Osteoblast (primary cell): Measurements from ENCODE around the gene DSTN. TPM values are rescaled to one million over a fixed set of nuclear protein-coding genes. Genes with fewer than 3 reads are reported as not detected.
A peak's percentile ranks its signal among the peaks of the same experiment; 100 is the strongest.

Experiments used
- DNase-seq: peaks from one replicate; pipeline ENCODE4 v3.0.0; 2011; ENCODE audit warnings: low spot score, mixed read lengths; ENCODE audit not compliant: insufficient read length; ENCODE audit errors: missing footprints
- H2AFZ ChIP-seq: 2 replicates; pipeline ENCODE4 v1.6.0; 2011; ENCODE audit warnings: mild to moderate bottlenecking, low read length
- H3K27ac ChIP-seq: 2 replicates; pipeline ENCODE4 v1.5.1; 2011; ENCODE audit warnings: mild to moderate bottlenecking, low read depth, low read length, moderate library complexity
- H3K27me3 ChIP-seq: 2 replicates; pipeline ENCODE4 v1.6.0; 2012; ENCODE audit warnings: mild to moderate bottlenecking, control low read depth, inconsistent platforms, low read length, moderate library complexity; ENCODE audit not compliant: insufficient read depth
- H3K36me3 ChIP-seq: 2 replicates; pipeline ENCODE4 v1.5.1; 2011; ENCODE audit warnings: mild to moderate bottlenecking, low read length, control low read depth, moderate library complexity; ENCODE audit not compliant: insufficient read depth
- H3K4me1 ChIP-seq: 2 replicates; pipeline ENCODE4 v1.5.1; 2011; ENCODE audit warnings: mild to moderate bottlenecking, low read length, control low read depth, moderate library complexity; ENCODE audit not compliant: insufficient read depth
- H3K4me2 ChIP-seq: 2 replicates; pipeline ENCODE4 v1.6.0; 2011; ENCODE audit warnings: mild to moderate bottlenecking, low read length; ENCODE audit not compliant: insufficient read depth
- H3K4me3 ChIP-seq: fragments of 200-600 bp; sonication (generic); 3 replicates; pipeline ENCODE4 v1.5.1; 2012; ENCODE audit warnings: mild to moderate bottlenecking, low read length, inconsistent platforms; ENCODE audit not compliant: insufficient read depth
- H3K79me2 ChIP-seq: 2 replicates; pipeline ENCODE4 v1.6.0; 2012; ENCODE audit warnings: mild to moderate bottlenecking, low read length, control low read depth, inconsistent platforms; ENCODE audit not compliant: insufficient read depth
- H3K9me3 ChIP-seq: 2 replicates; pipeline ENCODE4 v1.5.1; 2011; ENCODE audit warnings: low read depth, low read length, control low read depth
- H4K20me1 ChIP-seq: 2 replicates; pipeline ENCODE4 v1.6.0; 2012; ENCODE audit warnings: mild to moderate bottlenecking, low read length, control low read depth; ENCODE audit not compliant: insufficient read depth
- CTCF ChIP-seq: IDR thresholded peaks from 2 replicates; pipeline ENCODE4 v1.5.1; 2011; ENCODE audit warnings: mild to moderate bottlenecking, low read depth, low read length, moderate library complexity; ENCODE audit errors: extremely low read depth
- total RNA-seq: library from RNA; depleted of rRNA; stranded (reverse); fragments of >200 nt; gene quantifications from 2 replicates; pipeline ENCODE4 v1.2.3, GENCODE V29; 2012

Gene DSTN
- total RNA-seq, 1 donor: 627 TPM

GRCh38 chr20:17543531-17544131, 26.2 kb upstream of the DSTN start:
- Histone ChIP-seq H3K27ac (peak overlapping the region; percentile 95), H3K27me3 (no peaks in the 10 kb centered on the region)

GRCh38 chr20:17545127-17545526, 24.7 kb upstream of the DSTN start:
- no peaks in the 10 kb centered on the region for H3K9me3 ChIP-seq
- no peaks in the 10 kb centered on the region for H3K79me2 ChIP-seq
- no peaks in the 10 kb centered on the region for H4K20me1 ChIP-seq
- H3K4me3 ChIP-seq: no peak overlapping the region
- H3K27ac ChIP-seq: no peak overlapping the region
- TF ChIP-seq CTCF: no peak
- peaks cover 27% of the 10 kb centered on the region for H3K4me1 ChIP-seq
- H3K27me3 ChIP-seq: no peaks in the 10 kb centered on the region
- no peaks in the 10 kb centered on the region for H3K36me3 ChIP-seq
- no peak for DNase-seq
- H2AFZ ChIP-seq: no peak overlapping the region
- no peak overlapping the region for H3K4me2 ChIP-seq

More at GRCh38 chr20:17543531-17544131, 26.2 kb upstream of the DSTN start:
- peak overlapping the region; percentile 27 for H3K4me3 ChIP-seq
- H3K36me3 ChIP-seq: no peaks in the 10 kb centered on the region
- TF ChIP-seq CTCF: no peak
- DNase-seq: no peak
- peaks cover 27% of the 10 kb centered on the region for H3K4me1 ChIP-seq
- H2AFZ ChIP-seq: peak overlapping the region; percentile 12
- H3K79me2 ChIP-seq: no peaks in the 10 kb centered on the region
- H4K20me1 ChIP-seq: no peaks in the 10 kb centered on the region
- no peaks in the 10 kb centered on the region for H3K9me3 ChIP-seq
- H3K4me2 ChIP-seq: peak overlapping the region; percentile 63

- no peaks in the 10 kb centered on the region for H3K9me3 ChIP-seq
- TF ChIP-seq CTCF: no peak
- H3K79me2 ChIP-seq: no peaks in the 10 kb centered on the region
Measured at GRCh38 chr20:17549131-17549530, 20.7 kb upstream of the DSTN start.

GRCh38 chr20:17555106-17555505, 14.8 kb upstream of the DSTN start:
- H3K9me3 ChIP-seq: no peaks in the 10 kb centered on the region
- no peaks in the 10 kb centered on the region for H3K79me2 ChIP-seq
- H3K4me1 ChIP-seq: peaks cover 40% of the 10 kb centered on the region
- TF ChIP-seq CTCF: no peak
- H3K36me3 ChIP-seq: no peaks in the 10 kb centered on the region
- H4K20me1 ChIP-seq: no peaks in the 10 kb centered on the region
- H3K4me2 ChIP-seq: no peak overlapping the region
- no peak overlapping the region for H3K4me3 ChIP-seq
- H2AFZ ChIP-seq: no peak overlapping the region
- DNase-seq: no peak
- no peaks in the 10 kb centered on the region for H3K27me3 ChIP-seq
- no peak overlapping the region for H3K27ac ChIP-seq

More at GRCh38 chr20:17549131-17549530, 20.7 kb upstream of the DSTN start:
- Histone ChIP-seq H3K4me1 (peaks cover 3% of the 10 kb centered on the region), H3K36me3 (no peaks in the 10 kb centered on the region), H3K4me3 (no peak overlapping the region), H3K27ac (no peak overlapping the region), H3K27me3 (no peaks in the 10 kb centered on the region), H3K4me2 (no peak overlapping the region), H4K20me1 (no peaks in the 10 kb centered on the region), H2AFZ (no peak overlapping the region)
- DNase-seq: no peak
